ENCODE data around the gene RAD51B.

- TF ChIP-seq CTCF (optimal IDR thresholded peaks at IDR 0.05 in 1 of 3, IDR thresholded peaks at IDR 0.05 in 1 of 3, conservative IDR thresholded peaks at IDR 0.05 in 1 of 3; ENCODE audit: extremely low read depth in 1 of 3, insufficient read depth in 2 of 3, low read length in 3 of 3) (no peak), EZH2 (IDR thresholded peaks at IDR 0.05; ENCODE audit: low read length) (no peak)
These were observed 659.7 kb downstream of the RAD51B start for GRCh38 chr14:68479247-68479646.

All from keratinocyte (primary cell).